ENCODE data around the gene SH2B2. TPM values are rescaled to one million over a fixed set of nuclear protein-coding genes. Genes with fewer than 3 reads are reported as not detected.
"Not testable (repeated sequence)": the region's sequence is repeated elsewhere in the genome, so short reads cannot be mapped to it uniquely, and the experiment has no call there.

SH2B2 gene
- total and polyA plus RNA-seq, 11 donors, result 0.50 to 5.7 (median 2.2) TPM

DNA sequence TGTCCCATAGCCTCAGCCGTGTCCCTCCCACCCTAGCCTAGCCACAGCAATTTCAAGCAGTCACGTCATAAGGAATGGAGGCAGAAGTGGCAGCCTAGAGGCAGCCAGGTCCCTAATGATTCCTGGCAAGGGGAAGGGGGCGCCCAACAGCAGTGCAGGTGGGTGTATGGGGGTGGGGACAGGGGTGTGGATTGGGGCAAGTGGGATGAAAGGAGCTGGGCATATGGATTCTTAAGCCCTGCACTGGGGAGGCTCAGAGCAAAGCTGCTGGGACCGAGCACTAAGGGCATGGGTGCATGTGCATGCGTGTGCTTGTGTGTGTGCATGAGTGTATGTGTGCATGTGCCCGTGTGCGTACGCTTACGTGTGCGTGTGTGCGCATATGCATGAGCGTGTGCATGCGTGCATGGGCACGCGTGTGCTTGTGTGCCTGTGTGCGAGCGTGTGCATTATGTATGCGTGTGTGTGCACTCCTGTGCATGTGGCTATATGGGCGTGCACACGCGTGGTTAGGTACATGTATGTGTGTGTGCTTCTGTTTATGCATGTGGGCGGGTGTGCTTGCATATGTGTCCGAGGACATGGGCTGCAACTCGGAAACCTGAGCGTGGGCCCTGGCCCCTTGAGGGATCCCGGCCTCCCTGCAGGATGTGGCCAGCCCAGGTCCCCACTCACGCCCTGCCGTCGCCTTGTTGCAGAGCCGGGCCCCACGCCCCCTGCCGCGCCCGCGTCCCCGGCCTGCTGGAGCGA, 34.1 kb downstream of the SH2B2 start:
- Histone ChIP-seq H3K27ac (no peak overlapping the region), H3K9me3 (no peaks in the 10 kb centered on the region), H3K27me3 (peaks cover 0 to 13% (median 2%) of the 10 kb centered on the region in 9 donors), H3K36me3 (peaks cover 0 to 11% (median 0%) of the 10 kb centered on the region in 9 donors), H3K4me1 (peaks cover 0 to 29% (median 3%) of the 10 kb centered on the region in 12 donors), H3K4me3 (peak overlapping the region in 3 of 12 donors; percentile 12 to 30 (median 15))
- ATAC-seq, result no peak
- intact Hi-C loops (cut with DNase I), result no loop called here
- WGBS, 4 donors, result 66 to 80% (median 71%) methylated on average over 28 to 37 of the region's 37 CpGs
- TF ChIP-seq, protein P1, sequence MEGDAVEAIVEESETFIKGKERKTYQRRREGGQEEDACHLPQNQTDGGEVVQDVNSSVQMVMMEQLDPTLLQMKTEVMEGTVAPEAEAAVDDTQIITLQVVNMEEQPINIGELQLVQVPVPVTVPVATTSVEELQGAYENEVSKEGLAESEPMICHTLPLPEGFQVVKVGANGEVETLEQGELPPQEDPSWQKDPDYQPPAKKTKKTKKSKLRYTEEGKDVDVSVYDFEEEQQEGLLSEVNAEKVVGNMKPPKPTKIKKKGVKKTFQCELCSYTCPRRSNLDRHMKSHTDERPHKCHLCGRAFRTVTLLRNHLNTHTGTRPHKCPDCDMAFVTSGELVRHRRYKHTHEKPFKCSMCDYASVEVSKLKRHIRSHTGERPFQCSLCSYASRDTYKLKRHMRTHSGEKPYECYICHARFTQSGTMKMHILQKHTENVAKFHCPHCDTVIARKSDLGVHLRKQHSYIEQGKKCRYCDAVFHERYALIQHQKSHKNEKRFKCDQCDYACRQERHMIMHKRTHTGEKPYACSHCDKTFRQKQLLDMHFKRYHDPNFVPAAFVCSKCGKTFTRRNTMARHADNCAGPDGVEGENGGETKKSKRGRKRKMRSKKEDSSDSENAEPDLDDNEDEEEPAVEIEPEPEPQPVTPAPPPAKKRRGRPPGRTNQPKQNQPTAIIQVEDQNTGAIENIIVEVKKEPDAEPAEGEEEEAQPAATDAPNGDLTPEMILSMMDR (IDR thresholded peaks at IDR 0.05), result no peak
- no peak for TF ChIP-seq POLR2A (IDR thresholded peaks at IDR 0.05)
- no peak for DNase-seq

DNA sequence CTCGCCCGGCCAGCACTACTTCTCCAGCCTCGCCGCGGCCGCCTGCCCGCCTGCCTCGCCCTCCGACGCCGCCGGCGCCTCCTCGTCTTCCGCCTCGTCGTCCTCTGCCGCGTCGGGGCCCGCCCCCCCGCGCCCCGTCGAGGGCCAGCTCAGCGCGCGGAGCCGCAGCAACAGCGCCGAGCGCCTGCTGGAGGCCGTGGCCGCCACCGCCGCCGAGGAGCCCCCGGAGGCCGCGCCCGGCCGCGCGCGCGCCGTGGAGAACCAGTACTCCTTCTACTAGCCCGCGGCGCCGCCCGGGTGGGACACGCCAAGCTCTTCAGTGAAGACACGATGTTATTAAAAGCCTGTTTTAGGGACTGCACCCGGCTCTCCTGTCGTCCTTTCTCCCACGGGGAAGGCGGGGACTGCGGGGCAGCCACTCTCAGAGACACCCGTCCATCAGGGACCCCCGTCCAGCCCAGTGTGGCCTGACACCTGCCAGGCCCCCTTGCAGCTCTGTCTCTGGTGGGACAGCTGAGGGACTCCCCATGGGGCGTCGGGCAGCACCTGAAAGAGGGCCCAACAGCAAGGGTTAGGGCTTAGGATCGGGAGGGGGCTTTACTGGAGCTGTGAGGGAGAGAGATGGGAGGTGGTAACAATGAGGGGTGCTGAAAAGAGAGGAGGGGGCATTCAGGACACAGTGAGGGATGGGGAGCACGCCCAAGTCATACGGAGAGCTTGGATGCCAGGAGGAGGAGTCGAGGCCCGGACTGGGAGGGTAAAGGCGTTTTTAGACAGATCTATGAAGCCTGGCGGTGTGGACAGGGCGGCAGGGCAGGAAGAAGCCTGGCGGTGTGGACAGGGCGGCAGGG, 34.9 kb downstream of the SH2B2 start:
- Histone ChIP-seq H3K27ac (peak overlapping the region in 1 of 12 donors; percentile 69), H3K36me3 (peaks cover 0 to 8% (median 0%) of the 10 kb centered on the region in 9 donors), H3K4me1 (peaks cover 0 to 29% (median 3%) of the 10 kb centered on the region in 12 donors), H3K9me3 (no peaks in the 10 kb centered on the region), H3K27me3 (peaks cover 0 to 13% (median 2%) of the 10 kb centered on the region in 9 donors), H3K4me3 (peak overlapping the region in 5 of 12 donors; percentile 12 to 36 (median 22))
- peak in 1 of 5 donors; percentile 54 for DNase-seq
- intact Hi-C loops (cut with DNase I), result no loop called here
- peak in 3 of 4 donors; percentile 31 to 67 (median 46) for ATAC-seq
- no peak for TF ChIP-seq POLR2A (IDR thresholded peaks at IDR 0.05)
- TF ChIP-seq, protein P1 (IDR thresholded peaks at IDR 0.05), result peak in 2 of 12 donors; percentile 5 to 10
- WGBS, 4 donors, result 15 to 29% (median 19%) methylated on average over 43 to 73 of the region's 73 CpGs

DNA sequence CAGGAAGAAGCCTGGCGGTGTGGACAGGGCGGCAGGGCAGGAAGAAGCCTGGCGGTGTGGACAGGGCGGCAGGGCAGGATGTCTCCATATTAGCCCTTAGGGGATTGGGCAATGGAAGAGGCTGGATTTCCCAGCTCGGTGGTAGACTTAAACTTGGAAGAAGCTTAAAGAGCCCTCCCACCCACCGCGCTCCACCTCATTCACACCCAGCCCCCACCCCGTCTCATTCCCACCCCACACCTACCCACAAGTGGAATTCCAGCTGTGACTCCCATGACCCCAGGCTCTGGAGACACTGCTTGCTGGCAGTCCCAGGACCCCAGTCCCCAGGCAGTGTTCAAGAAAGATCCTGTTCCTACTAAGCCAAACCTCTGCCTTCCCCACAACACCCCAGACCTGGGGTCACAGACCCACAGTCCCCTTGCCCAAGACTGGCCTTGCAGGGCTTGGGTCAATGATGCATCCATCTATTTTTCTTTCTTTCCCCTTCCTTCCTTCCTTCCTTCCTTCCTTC, 35.6 kb downstream of the SH2B2 start:
- intact Hi-C loops (cut with DNase I), result no loop called here
- Histone ChIP-seq H3K4me1 (peaks cover 0 to 29% (median 3%) of the 10 kb centered on the region in 12 donors), H3K36me3 (peaks cover 0 to 3% (median 0%) of the 10 kb centered on the region in 9 donors), H3K9me3 (no peaks in the 10 kb centered on the region), H3K4me3 (no peak overlapping the region), H3K27me3 (peaks cover 0 to 13% (median 2%) of the 10 kb centered on the region in 9 donors), H3K27ac (no peak overlapping the region)
- TF ChIP-seq POLR2A (IDR thresholded peaks at IDR 0.05), result no peak
- TF ChIP-seq, protein P1 (IDR thresholded peaks at IDR 0.05), result no peak
- no peak for DNase-seq
- 35 to 54% (median 41%) methylated on average over 5 to 8 of the region's 8 CpGs for WGBS, 4 donors
- peak in 1 of 4 donors; percentile 26 for ATAC-seq

DNA sequence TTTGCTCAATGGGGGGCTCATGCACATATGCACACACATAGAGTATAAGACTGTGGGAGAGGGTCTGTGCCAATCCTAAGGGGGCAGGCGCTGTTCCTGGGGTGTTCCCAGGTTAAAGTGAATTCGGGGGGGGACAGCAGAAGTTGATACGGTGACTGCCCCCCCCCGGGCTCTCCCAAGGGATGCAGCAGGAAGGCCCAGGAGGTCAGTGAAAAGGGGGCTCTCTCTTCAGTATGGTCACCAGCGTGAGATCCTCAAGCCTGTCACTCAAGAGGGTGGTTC, 37.2 kb downstream of the SH2B2 start:
- TF ChIP-seq, protein P1 (IDR thresholded peaks at IDR 0.05), result no peak
- TF ChIP-seq POLR2A (IDR thresholded peaks at IDR 0.05), result no peak
- Histone ChIP-seq H3K4me1 (peaks cover 0 to 23% (median 2%) of the 10 kb centered on the region in 12 donors), H3K4me3 (no peak overlapping the region), H3K9me3 (no peaks in the 10 kb centered on the region), H3K36me3 (no peaks in the 10 kb centered on the region), H3K27me3 (peaks cover 0 to 13% (median 2%) of the 10 kb centered on the region in 9 donors), H3K27ac (no peak overlapping the region)
- no peak for DNase-seq
- 67 to 88% (median 75%) methylated on average over 5 of the region's 5 CpGs for WGBS, 4 donors
- ATAC-seq, result no peak
- intact Hi-C loops (cut with DNase I), result no loop called here

DNA sequence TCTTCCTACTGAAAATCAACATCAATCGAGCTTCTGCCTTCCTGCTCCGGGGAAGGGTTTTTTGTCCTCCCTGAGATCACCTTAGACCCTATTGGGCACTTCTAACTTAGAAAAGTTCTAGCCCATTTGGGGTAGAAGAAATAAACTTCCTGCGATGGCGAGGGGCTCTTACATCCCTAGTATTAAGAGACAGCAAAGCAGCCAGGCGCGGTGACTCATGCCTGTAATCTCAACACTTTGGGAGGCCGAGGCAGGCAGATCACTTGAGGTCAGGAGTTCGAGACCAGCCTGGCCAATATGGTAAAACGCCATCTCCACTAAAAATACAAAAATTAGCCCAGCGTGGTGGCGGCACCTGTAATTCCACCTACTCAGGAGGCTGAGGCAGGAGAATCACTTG, 38.4 kb downstream of the SH2B2 start:
- Histone ChIP-seq H3K4me1 (peaks cover 0 to 15% (median 0%) of the 10 kb centered on the region in 12 donors), H3K27me3 (peaks cover 0 to 13% (median 2%) of the 10 kb centered on the region in 9 donors)
- intact Hi-C loops (cut with DNase I); H3K9me3 ChIP-seq; H3K36me3 ChIP-seq; ATAC-seq; H3K27ac ChIP-seq; H3K4me3 ChIP-seq; DNase-seq: not testable (repeated sequence)
- 89 to 92% (median 91%) methylated on average over 11 of the region's 11 CpGs for WGBS, 4 donors

All from heart left ventricle (tissue), 16 donors.